Erythroblast (primary cell): ENCODE measurements around the gene VWCE.

Source experiments
- GATA1 ChIP-seq: IDR thresholded peaks from 2 replicates; pipeline ENCODE4 v1.6.1; 2011; ENCODE audit warnings: low read depth, mild to moderate bottlenecking, control low read depth, low read length, moderate library complexity
- POLR2A ChIP-seq: IDR thresholded peaks from 2 replicates; pipeline ENCODE4 v1.6.1; 2011; ENCODE audit warnings: mild to moderate bottlenecking, low read length

DNA sequence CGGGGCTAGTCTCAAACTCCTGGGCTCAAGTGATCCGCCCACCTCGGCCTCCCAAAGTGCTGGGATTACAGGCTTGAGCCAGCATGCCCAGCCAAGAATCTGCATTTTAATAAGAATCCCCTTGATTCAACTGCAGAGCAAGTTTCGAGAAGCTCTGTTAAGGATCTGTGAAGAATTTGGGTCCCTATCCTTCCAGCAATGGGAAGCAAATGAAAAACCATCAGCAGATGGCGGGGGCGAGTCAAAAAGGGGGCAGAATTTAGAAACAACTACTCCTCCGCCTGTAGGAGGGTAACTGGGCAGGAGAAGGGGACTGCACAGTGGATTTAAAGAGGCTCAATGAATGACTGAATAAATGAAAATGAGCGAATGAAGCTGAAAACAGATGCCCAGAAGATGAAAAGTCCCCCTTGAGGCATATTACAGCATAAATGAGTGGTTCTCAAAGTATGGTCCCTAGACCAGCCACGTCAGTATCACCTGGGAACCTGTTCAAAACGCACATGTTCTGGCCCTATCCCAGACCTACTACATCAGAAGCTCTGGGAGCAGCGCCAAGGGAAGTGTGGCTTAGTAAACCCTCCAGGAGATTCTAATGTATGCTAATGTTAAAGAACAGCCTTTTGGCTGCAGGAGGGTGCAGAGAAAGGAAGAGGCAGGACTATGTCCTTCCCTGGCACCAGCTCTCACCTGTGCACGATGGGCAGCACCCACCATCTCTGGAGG lies 15.0 kb downstream of the VWCE start:
- TF ChIP-seq POLR2A (no peak), GATA1 (no peak)
